Measurements from ENCODE around the gene LRRFIP2. TPM values are rescaled to one million over a fixed set of nuclear protein-coding genes. Genes with fewer than 3 reads are reported as not detected.
A peak's percentile ranks its signal among the peaks of the same experiment; 100 is the strongest.
"Not testable (repeated sequence)": the region's sequence is repeated elsewhere in the genome, so short reads cannot be mapped to it uniquely, and the experiment has no call there.

Gene LRRFIP2
- total RNA-seq, 1 donor from 2014 or later = 50.7 TPM

- no peak overlapping the region for H3K4me3 Mint-ChIP-seq (ENCODE audit: unreplicated experiment)
- peaks cover 12% of the 10 kb centered on the region for H3K4me1 Mint-ChIP-seq (ENCODE audit: low read depth)
- no peaks in the 10 kb centered on the region for H3K9me3 Mint-ChIP-seq (ENCODE audit: low read depth)
- no peak overlapping the region for H3K27ac Mint-ChIP-seq (ENCODE audit: unreplicated experiment)
- TF ChIP-seq CTCF (IDR thresholded peaks at IDR 0.05) = no peak
- no peak for DNase-seq (ENCODE audit: low spot score)
- peaks cover 10% of the 10 kb centered on the region for H3K36me3 Mint-ChIP-seq (ENCODE audit: low read depth)
- H3K27me3 Mint-ChIP-seq (ENCODE audit: low read depth) = no peaks in the 10 kb centered on the region
Measured at GRCh38 chr3:37154668-37155314, 19.6 kb downstream of the LRRFIP2 start.

GRCh38 chr3:37150621-37151020 lies 23.8 kb downstream of the LRRFIP2 start:
- TF ChIP-seq CTCF (IDR thresholded peaks at IDR 0.05) = no peak
- Mint-ChIP-seq H3K9me3 (ENCODE audit: low read depth) (no peaks in the 10 kb centered on the region), H3K27ac (ENCODE audit: unreplicated experiment) (peak overlapping the region; percentile 42), H3K4me3 (ENCODE audit: unreplicated experiment) (no peak overlapping the region), H3K4me1 (ENCODE audit: low read depth) (peaks cover 12% of the 10 kb centered on the region), H3K27me3 (ENCODE audit: low read depth) (no peaks in the 10 kb centered on the region), H3K36me3 (ENCODE audit: low read depth) (peaks cover 21% of the 10 kb centered on the region)
- DNase-seq (ENCODE audit: low spot score) = no peak

GRCh38 chr3:37149257-37149656 lies 25.1 kb downstream of the LRRFIP2 start:
- Mint-ChIP-seq H3K27ac (ENCODE audit: unreplicated experiment) (no peak overlapping the region), H3K4me1 (ENCODE audit: low read depth) (peaks cover 5% of the 10 kb centered on the region), H3K9me3 (ENCODE audit: low read depth) (no peaks in the 10 kb centered on the region), H3K4me3 (ENCODE audit: unreplicated experiment) (no peak overlapping the region), H3K36me3 (ENCODE audit: low read depth) (peaks cover 26% of the 10 kb centered on the region), H3K27me3 (ENCODE audit: low read depth) (no peaks in the 10 kb centered on the region)
- TF ChIP-seq CTCF (IDR thresholded peaks at IDR 0.05) = no peak
- no peak for DNase-seq (ENCODE audit: low spot score)

GRCh38 chr3:37148208-37148607 lies 26.2 kb downstream of the LRRFIP2 start:
- no peaks in the 10 kb centered on the region for H3K27me3 Mint-ChIP-seq (ENCODE audit: low read depth)

GRCh38 chr3:37147666-37148065 lies 26.7 kb downstream of the LRRFIP2 start:
- Mint-ChIP-seq H3K4me1 (ENCODE audit: low read depth) (peaks cover 5% of the 10 kb centered on the region), H3K27ac (ENCODE audit: unreplicated experiment) (no peak overlapping the region), H3K36me3 (ENCODE audit: low read depth) (peaks cover 35% of the 10 kb centered on the region), H3K9me3 (ENCODE audit: low read depth) (no peaks in the 10 kb centered on the region), H3K4me3 (ENCODE audit: unreplicated experiment) (no peak overlapping the region), H3K27me3 (ENCODE audit: low read depth) (no peaks in the 10 kb centered on the region)
- DNase-seq (ENCODE audit: low spot score) = no peak
- TF ChIP-seq CTCF (IDR thresholded peaks at IDR 0.05) = no peak

More at GRCh38 chr3:37148208-37148607, 26.2 kb downstream of the LRRFIP2 start:
- no peak for TF ChIP-seq CTCF (IDR thresholded peaks at IDR 0.05)
- Mint-ChIP-seq H3K4me3 (ENCODE audit: unreplicated experiment) (no peak overlapping the region), H3K27ac (ENCODE audit: unreplicated experiment) (no peak overlapping the region), H3K9me3 (ENCODE audit: low read depth) (no peaks in the 10 kb centered on the region), H3K4me1 (ENCODE audit: low read depth) (peaks cover 5% of the 10 kb centered on the region), H3K36me3 (ENCODE audit: low read depth) (peaks cover 30% of the 10 kb centered on the region)
- DNase-seq (ENCODE audit: low spot score) = no peak

- H3K27me3 Mint-ChIP-seq (ENCODE audit: low read depth); H3K4me1 Mint-ChIP-seq (ENCODE audit: low read depth); H3K27ac Mint-ChIP-seq (ENCODE audit: unreplicated experiment); H3K9me3 Mint-ChIP-seq (ENCODE audit: low read depth); DNase-seq (ENCODE audit: low spot score); H3K4me3 Mint-ChIP-seq (ENCODE audit: unreplicated experiment): not testable (repeated sequence)
- H3K36me3 Mint-ChIP-seq (ENCODE audit: low read depth) = peaks cover 36% of the 10 kb centered on the region
Measured at GRCh38 chr3:37146927-37147326, 27.5 kb downstream of the LRRFIP2 start.

Data from chondrocyte (in vitro differentiated cells).